ENCODE measurements around the gene DLST.

Gene DLST

GRCh38 chr14:74866708-74867389 is 14.9 kb upstream of the DLST start:
- no peak overlapping the region for H3K4me3 ChIP-seq (replicated peaks; ENCODE audit: low read depth, low read length)
- DNase-seq (ENCODE audit: extremely low read depth, low read depth), result no peak
- TF ChIP-seq CTCF (IDR thresholded peaks at IDR 0.05; ENCODE audit: low read depth, low read length, missing control alignments), result no peak

- TF ChIP-seq CTCF (IDR thresholded peaks at IDR 0.05; ENCODE audit: low read depth, low read length, missing control alignments), result no peak
- DNase-seq (ENCODE audit: extremely low read depth, low read depth), result no peak
- H3K4me3 ChIP-seq (replicated peaks; ENCODE audit: low read depth, low read length), result no peak overlapping the region
Observed at GRCh38 chr14:74867673-74868072, 14.0 kb upstream of the DLST start.

GRCh38 chr14:74868739-74869138 is 13.0 kb upstream of the DLST start:
- TF ChIP-seq CTCF (IDR thresholded peaks at IDR 0.05; ENCODE audit: low read depth, low read length, missing control alignments), result no peak
- no peak for DNase-seq (ENCODE audit: extremely low read depth, low read depth)
- H3K4me3 ChIP-seq (replicated peaks; ENCODE audit: low read depth, low read length), result no peak overlapping the region

- TF ChIP-seq CTCF (IDR thresholded peaks at IDR 0.05; ENCODE audit: low read depth, low read length, missing control alignments), result no peak
- DNase-seq (ENCODE audit: extremely low read depth, low read depth), result no peak
- no peak overlapping the region for H3K4me3 ChIP-seq (replicated peaks; ENCODE audit: low read depth, low read length)
Observed at GRCh38 chr14:74871819-74872218, 9.9 kb upstream of the DLST start.

GRCh38 chr14:74875204-74875603 is 6.5 kb upstream of the DLST start:
- no peak for TF ChIP-seq CTCF (IDR thresholded peaks at IDR 0.05; ENCODE audit: low read depth, low read length, missing control alignments)

GRCh38 chr14:74875941-74876913 is 5.5 kb upstream of the DLST start, which contains the start of gene PROX2:
Gene PROX2 (minus strand): TSS chr14:74876145. CDS start chr14:74863834, 12,311 bp downstream.
- TF ChIP-seq CTCF (IDR thresholded peaks at IDR 0.05; ENCODE audit: low read depth, low read length, missing control alignments), result no peak
- DNase-seq (ENCODE audit: extremely low read depth, low read depth), result no peak
- no peak within 1 kb of the TSS for H3K4me3 ChIP-seq (replicated peaks; ENCODE audit: low read depth, low read length)

More at GRCh38 chr14:74875204-74875603, 6.5 kb upstream of the DLST start:
- no peak overlapping the region for H3K4me3 ChIP-seq (replicated peaks; ENCODE audit: low read depth, low read length)
- no peak for DNase-seq (ENCODE audit: extremely low read depth, low read depth)

All from HFF-Myc (cell line).